IPS-NIHi7 (cell line): ENCODE results near the gene OSTC.
"Not testable (repeated sequence)": the region's sequence is repeated elsewhere in the genome, so short reads cannot be mapped to it uniquely, and the experiment has no call there.

ENCODE experiments used
- DNase-seq: peaks from one replicate; pipeline ENCODE4 v3.0.0; 2012; ENCODE audit warnings: mixed read lengths; ENCODE audit errors: extremely low spot score

Gene OSTC

DNA sequence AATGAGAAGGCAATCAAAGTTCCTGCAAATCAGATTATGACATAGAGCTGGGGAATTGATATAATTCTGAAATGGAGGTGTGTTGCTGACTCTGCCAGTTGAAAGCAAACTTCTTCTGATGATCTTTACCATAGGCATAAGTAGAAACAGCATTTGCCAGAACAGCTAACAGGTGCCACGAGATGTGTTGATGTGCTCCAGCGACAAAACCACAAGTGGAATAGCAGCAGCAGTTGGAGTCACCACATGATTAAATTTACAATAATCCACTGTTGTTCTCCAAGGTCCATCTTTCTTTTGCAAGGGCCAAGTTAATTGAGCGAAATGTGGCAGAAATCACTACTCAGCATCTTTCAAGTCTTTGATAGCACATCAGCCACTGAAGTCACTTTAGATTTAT, 3.7 kb upstream of the OSTC start:
- no peak for DNase-seq

GRCh38 chr4:108649863-108650211, 562 bp upstream of the OSTC start:
- DNase-seq = no peak

DNA sequence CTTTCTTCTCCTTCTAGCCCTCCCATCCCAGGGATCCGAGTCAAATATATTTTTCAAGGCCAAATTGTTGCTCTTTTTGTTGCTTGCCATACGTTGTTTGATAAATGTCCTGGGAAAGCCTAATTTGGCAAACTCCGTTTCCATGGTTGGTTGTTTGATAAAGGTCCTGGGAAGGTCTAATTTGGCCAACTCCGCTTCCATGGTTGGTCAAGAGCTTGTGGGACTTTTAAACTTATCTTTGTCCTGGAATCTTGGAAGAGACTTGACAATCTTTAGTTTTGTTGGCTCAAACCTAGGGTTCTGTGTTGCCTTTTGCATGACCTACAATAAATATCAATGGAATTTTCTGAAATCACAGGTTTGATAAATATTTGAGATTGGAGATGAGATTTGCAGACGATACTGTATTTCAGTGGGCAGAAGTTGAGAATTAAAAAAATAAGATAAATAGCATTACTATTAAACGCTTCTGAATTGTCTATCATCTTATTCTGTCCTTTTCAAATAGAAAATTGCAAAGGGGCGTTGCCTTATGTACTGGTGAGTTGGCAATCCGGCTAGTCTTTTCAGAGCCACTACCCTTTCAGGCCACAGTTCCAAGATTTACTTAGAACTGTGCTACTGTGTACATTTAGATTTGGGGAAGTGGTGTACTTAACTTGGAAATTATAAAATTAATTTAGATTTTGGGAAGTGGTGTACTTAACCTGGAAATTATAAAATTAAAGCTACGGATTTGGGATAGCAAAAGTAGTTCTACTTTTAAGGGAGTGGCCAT, 804 bp downstream of the OSTC start:
- peak; percentile 18 for DNase-seq

DNA sequence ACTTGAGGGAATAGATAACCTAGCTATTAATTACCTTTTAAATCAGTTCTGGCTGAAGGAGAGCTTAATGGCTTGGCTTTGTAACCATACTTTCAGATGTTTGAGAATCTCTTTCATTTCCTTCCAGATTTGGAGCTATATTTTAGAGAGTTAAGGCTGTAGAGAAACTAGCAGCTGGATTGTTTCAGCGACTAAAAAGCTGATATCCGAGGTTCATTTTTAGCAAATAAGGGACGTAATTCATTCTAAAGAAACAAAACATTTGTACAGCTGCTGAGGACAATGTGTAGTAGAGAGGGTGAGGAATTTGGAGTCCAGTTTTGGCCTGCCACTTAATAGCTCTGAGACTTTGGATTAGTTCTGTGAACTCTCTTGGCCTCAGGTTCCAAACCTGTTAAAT, 12.2 kb downstream of the OSTC start:
- DNase-seq = no peak

DNA sequence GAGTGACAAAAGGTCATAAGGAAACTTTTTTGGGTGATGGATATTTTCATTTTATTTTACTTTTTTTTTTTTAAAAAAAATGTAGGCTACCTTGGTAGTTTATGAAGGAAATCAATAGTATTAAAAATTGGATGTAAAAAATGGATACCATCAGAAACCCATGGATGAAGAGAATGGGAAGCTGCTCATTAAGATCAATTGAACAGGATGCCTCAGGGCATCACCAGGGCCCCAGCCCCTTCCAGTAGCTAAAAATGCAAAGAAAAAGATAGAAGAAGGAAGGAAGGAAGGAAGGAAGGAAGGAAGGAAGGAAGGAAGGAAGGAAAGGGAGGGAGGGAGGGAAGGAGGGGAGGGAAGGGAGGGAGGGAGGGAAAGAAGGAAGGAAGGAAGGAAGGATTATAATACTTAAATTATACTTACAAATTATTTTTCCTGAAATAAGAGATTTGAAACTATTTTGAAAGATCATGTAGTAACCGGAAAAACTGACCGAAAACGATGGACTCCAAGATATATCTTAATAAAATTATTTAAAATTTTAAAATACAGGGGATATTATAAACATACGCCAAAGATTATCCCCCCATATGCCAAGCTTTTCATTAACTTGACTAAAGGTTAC, 24.1 kb downstream of the OSTC start:
- DNase-seq = no peak

GRCh38 chr4:108681321-108681809, 31.0 kb downstream of the OSTC start:
- no peak for DNase-seq

DNA sequence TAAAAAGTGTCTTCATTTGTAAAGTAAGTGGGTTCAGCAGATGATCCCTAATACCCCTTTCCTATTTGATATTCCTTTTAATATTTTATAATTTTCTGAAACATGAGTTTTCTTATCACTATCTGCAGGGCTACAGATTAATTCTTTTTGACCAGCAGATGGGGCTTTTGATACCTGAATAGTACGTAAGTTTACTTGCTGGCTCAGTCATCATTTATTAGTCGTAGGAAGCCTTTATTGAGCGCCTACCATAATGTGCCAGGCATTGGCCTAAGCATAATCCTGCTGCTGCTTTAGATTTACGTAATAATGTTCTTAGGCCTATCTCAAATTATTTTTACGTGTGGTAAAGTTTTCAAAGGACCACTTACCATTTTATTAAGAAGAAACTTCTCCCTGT, 33.1 kb downstream of the OSTC start:
- peak; percentile 22 for DNase-seq

DNA sequence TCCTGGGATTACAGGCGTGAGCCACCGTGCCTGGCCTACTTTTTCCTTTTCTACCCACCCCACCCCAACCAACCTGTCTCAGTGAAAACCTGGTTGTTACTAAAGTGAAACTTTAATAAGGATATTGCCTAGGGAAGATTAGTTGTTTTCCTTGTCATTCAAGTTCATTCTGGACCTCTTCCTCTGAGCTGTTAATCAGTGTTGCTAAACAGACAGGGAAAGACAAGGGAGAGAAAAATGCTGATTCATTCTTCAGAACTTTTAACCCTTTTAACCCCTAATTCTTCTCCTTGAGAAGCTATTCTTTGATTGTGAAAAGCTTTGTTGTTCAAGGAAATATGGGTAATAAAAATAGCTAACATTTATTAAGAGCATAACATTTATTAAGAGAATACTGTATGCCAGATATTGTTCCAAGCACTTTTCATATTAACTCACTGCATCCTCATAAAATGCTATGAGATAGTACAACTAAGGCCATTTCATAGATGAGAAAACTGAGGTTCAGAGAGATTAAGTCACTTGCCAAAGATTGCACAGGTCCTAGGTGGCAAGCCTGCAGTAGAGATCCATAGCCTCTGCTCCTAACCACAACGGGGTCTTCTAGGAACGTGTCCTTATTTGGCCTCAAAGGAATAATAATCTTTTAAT, 34.8 kb downstream of the OSTC start:
- DNase-seq = no peak

GRCh38 chr4:108690738-108691137, 40.3 kb downstream of the OSTC start:
- no peak for DNase-seq

DNA sequence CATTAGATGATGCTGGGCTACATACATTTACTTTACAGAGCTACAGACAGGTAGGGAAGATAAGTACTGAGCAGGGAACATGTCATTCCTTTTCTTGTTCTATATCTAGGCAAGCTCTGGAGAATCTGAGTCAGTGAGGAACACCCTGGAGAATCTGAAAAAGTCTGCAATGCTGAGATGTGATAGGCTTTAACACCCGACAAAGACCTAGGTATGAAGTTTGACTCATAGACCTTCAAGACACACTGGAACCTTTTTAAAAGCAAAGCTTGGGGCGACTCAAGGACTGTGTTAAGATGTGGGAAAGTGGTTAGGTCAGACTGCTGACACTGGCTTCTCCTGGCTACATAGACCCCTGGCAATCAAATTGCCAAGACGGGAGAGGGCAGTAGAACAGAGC, 42.8 kb downstream of the OSTC start:
- no peak for DNase-seq

DNA sequence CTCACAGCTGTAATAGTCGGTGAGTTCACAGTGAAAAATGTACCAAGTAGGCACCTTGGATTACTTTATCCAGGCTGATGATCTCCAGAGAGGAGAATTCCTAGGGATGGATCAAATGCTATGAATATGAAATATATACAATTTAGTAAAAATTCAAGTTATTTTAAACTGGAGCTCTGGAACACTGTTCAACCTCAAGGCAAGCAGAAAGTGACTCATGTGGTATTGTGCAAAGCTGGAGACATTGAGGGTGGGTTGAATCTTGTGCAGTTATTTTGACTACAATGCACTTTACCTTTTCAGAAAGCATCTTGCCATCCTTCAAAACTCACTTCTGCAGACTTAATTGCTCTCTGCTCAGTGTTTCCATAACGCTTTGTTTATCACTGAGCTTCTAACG, 43.4 kb downstream of the OSTC start:
- no peak for DNase-seq

- no peak for DNase-seq
These were observed 44.0 kb downstream of the OSTC start for GRCh38 chr4:108694423-108694822.

DNA sequence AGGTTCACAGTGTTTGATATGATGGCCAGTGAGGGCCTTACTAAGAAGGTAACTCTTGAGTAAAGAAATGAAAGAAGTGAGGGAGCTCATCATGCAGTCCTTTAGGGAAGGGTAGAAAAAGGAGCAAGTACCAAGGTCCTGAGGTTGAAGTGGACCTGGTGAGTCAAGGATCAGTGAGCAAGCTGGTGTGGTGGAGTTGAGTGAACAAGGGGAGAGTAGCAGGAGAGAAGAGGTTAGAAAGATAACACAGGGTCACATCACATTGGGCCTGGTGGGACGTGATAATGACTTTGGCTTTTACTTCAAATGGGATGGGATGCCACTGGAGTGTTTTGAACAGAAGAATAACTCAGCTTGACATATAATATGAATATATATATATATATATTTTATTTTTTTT, 44.7 kb downstream of the OSTC start:
- DNase-seq = no peak

GRCh38 chr4:108696160-108696559, 45.8 kb downstream of the OSTC start:
- DNase-seq = no peak

DNA sequence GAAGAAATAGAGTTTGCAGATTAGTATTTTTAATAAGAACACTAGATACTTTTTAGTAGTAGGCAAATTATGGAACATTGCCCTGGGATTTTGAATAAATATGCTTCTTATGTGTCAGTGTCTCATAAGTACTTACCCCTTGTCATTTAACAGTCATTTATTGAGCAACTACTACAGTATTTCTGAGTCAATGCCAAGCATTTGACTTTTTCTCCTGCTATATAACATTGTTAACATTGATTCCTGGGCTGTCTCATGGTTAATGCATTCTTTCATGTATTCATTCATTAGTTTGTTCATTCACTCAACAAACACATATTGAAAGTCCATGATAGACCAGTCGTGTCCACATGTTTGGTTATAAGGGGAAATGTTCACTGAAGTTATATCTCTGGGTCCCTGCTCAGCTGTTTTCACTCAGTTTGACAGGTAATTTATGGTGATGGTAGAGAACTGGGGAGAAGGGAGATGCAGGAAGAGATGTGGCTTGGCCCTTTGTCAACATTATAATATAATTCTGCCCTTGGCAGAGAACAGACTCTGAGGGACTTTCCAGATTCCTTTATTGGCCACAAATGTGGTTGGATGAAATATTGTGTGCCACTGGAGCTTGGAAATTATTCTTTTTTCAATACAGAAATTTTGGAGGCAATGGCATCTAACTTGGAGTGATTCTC, 49.8 kb downstream of the OSTC start:
- DNase-seq = no peak

DNA sequence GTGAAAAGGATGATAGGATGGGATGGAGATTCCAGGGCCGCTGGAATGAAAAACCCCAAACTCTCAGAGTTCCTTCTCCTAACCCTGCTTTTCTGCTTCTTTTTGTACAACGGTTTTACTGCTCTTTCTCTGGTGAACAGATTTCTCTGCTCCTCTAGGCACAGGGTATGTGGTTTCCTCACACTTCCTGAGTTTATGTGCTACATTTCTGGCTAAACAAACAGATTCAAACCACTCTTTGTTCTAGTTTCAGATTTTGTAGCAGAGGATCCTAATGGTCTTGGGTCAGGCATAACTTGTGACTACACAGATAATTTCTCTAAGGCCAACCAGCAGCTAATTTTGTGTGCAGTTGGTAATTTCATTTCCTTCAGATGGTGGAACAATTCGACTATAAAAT, 52.6 kb downstream of the OSTC start:
- no peak for DNase-seq

- no peak for DNase-seq
These were observed 53.0 kb downstream of the OSTC start for GRCh38 chr4:108703370-108703769.

DNA sequence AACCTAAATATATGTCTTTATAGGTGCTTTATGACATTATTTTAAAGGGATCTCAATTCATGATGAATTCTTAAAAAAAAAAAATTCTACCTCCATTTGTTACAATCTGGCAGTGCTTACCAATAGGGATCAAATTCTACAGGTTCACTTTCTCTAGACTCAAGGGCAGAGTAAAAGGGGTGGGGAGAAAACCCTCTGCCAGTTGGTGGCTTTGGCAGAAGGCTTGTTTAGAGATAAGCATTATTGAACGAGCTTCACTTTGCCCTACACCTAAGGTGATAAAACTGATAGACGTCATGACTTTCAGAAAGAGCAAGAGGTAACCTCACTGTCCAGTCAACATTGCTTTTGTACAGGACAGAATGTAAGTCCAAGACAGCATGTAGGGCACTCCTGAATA, 53.6 kb downstream of the OSTC start:
- no peak for DNase-seq

DNA sequence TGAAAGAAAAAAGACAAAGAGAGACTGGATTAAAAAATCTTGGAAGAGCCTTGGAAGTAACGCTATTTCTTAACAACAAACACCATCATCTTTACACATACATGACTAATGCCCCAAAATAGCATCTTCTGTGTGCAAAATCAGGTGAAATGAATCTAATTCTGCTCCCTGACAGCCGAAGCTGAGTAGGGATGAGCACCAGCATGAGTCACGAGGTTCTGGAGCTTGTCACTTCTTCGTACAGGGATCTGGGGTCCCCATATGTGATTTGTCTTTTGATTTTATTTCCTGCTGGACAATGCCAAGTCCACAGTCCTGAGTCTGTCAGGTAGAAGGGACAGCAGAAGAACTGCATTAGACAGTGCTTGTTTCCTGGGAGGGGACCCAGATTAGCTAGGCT, 55.9 kb downstream of the OSTC start:
- DNase-seq = no peak

DNA sequence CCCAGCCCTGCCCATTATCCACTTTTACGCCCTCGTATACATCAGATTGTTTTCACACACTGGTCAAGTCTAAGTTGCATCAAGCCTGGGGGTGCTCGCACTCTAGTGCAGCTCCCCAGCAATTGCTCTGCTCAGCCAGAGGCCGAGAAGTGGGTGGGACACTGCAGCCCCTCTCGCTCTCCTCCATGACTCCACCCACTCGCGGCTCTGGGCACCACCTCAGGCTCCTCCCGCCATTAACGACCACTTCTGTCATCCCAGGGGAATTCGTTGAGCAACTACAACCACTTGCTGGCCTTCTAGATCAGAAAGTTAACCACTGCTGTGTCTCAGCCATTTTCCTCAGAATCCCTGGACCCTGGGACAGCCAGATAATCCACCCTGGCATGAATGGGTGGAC, 58.8 kb downstream of the OSTC start:
- DNase-seq = no peak

GRCh38 chr4:108709722-108710121, 59.3 kb downstream of the OSTC start:
- DNase-seq = no peak

- DNase-seq = not testable (repeated sequence)
These were observed 60.2 kb downstream of the OSTC start for GRCh38 chr4:108710578-108710977.

DNA sequence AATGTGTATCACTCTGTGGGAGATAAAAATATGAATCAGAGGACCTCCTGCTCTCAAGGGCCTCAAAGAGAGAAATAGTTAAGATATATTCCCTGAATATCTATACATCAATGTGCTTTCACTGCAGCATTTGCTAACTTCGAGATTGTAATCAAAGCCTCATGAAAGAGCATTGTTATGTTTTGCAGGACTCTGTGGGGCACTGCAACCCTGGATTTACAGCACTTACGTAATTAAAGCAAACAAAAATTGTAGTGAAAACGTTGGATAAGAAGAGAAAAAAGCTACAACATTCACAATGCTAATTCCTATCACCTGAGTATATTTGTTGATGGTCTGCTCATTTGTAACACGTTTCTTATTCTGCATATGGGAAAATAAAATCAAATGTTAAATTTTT, 64.5 kb downstream of the OSTC start:
- no peak for DNase-seq
